ENCODE measurements around the gene TSPAN9. TPM values are rescaled to one million over a fixed set of nuclear protein-coding genes. Genes with fewer than 3 reads are reported as not detected.

Gene TSPAN9
- total RNA-seq, 1 donor from 2014 or later = 23.8 TPM

GRCh38 chr12:3137268-3137781, 60.1 kb downstream of the TSPAN9 start:
- Mint-ChIP-seq H3K4me3 (no peak overlapping the region), H3K27ac (ENCODE audit: unreplicated experiment) (peak overlapping the region; percentile 43), H3K36me3 (ENCODE audit: low read depth) (no peaks in the 10 kb centered on the region), H3K9me3 (no peaks in the 10 kb centered on the region), H3K4me1 (peaks cover 30% of the 10 kb centered on the region), H3K27me3 (ENCODE audit: low read depth) (no peaks in the 10 kb centered on the region)
- TF ChIP-seq CTCF (conservative IDR thresholded peaks at IDR 0.05) = no peak
- DNase-seq (ENCODE audit: low read depth, low spot score) = peak; percentile 25

DNA sequence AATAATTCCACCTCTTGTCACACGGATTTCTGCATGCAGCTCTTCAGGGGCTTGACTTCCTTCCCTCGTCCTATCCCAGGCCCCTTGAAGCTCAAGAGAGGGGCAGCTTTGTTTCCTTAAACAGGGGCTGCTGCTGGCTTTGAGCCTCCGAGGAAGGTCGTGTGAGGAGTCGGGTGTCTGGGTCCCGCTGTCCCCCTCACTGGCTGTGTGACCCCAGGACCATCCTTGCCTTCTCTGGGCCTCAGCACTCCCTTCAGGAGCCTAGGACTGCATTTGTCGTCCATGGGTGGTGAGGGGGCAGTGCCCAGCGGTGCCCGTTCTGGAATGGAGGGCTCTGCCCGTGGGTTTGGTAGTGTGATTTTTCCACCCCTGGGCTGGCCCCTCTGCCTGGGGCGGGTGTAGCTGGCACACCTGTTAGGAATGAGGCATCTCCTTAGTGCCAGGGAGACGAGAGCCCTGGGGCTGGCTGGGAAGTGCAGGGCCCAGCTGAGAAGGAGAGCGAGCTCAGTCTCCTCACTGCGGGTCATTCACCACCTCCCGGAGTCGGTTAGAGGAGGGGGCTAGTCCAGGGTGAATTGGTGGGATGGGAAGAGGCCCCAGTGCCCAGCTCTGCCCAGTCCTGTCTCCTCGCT, 60.8 kb downstream of the TSPAN9 start:
- H3K9me3 Mint-ChIP-seq = no peaks in the 10 kb centered on the region
- H3K27ac Mint-ChIP-seq (ENCODE audit: unreplicated experiment) = no peak overlapping the region
- no peak for TF ChIP-seq CTCF (conservative IDR thresholded peaks at IDR 0.05)

GRCh38 chr12:3138941-3139511, 61.8 kb downstream of the TSPAN9 start:
- no peaks in the 10 kb centered on the region for H3K36me3 Mint-ChIP-seq (ENCODE audit: low read depth)
- H3K4me3 Mint-ChIP-seq = no peak overlapping the region
- no peak for DNase-seq (ENCODE audit: low read depth, low spot score)
- peaks cover 30% of the 10 kb centered on the region for H3K4me1 Mint-ChIP-seq
- H3K9me3 Mint-ChIP-seq = no peaks in the 10 kb centered on the region
- no peaks in the 10 kb centered on the region for H3K27me3 Mint-ChIP-seq (ENCODE audit: low read depth)
- H3K27ac Mint-ChIP-seq (ENCODE audit: unreplicated experiment) = no peak overlapping the region
- TF ChIP-seq CTCF (conservative IDR thresholded peaks at IDR 0.05) = no peak

More for the DNA sequence above, 60.8 kb downstream of the TSPAN9 start:
- no peaks in the 10 kb centered on the region for H3K36me3 Mint-ChIP-seq (ENCODE audit: low read depth)
- no peak for DNase-seq (ENCODE audit: low read depth, low spot score)
- no peaks in the 10 kb centered on the region for H3K27me3 Mint-ChIP-seq (ENCODE audit: low read depth)
- H3K4me1 Mint-ChIP-seq = peaks cover 30% of the 10 kb centered on the region
- H3K4me3 Mint-ChIP-seq = no peak overlapping the region

DNA sequence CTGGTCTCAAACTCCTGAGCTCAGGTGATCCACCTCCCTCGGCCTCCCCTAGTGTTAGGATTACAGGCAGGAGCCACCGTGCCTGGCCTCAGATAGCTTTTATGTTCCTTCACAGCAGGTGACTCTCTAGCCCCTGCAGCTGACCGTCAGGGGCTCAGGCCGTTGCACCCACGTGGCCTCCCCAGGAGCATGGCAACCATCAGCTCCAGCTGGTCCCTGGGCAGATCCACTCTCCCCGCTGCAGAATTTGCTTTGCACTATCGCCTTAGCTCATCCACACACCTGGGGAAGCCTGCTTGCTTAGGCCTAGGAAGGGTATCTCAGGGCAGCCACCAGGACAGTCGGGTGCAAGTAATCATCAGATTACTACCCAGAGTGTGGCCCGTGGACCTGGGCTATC, 62.6 kb downstream of the TSPAN9 start:
- no peak overlapping the region for H3K4me3 Mint-ChIP-seq

GRCh38 chr12:3140284-3140683, 63.1 kb downstream of the TSPAN9 start:
- peak overlapping the region; percentile 40 for H3K27ac Mint-ChIP-seq (ENCODE audit: unreplicated experiment)
- TF ChIP-seq CTCF (conservative IDR thresholded peaks at IDR 0.05) = no peak
- no peaks in the 10 kb centered on the region for H3K36me3 Mint-ChIP-seq (ENCODE audit: low read depth)
- H3K4me3 Mint-ChIP-seq = no peak overlapping the region
- H3K4me1 Mint-ChIP-seq = peaks cover 29% of the 10 kb centered on the region
- H3K9me3 Mint-ChIP-seq = no peaks in the 10 kb centered on the region
- no peak for DNase-seq (ENCODE audit: low read depth, low spot score)
- H3K27me3 Mint-ChIP-seq (ENCODE audit: low read depth) = no peaks in the 10 kb centered on the region

More for the DNA sequence above, 62.6 kb downstream of the TSPAN9 start:
- Mint-ChIP-seq H3K27ac (ENCODE audit: unreplicated experiment) (no peak overlapping the region), H3K36me3 (ENCODE audit: low read depth) (no peaks in the 10 kb centered on the region), H3K9me3 (no peaks in the 10 kb centered on the region), H3K27me3 (ENCODE audit: low read depth) (no peaks in the 10 kb centered on the region), H3K4me1 (peaks cover 30% of the 10 kb centered on the region)
- no peak for DNase-seq (ENCODE audit: low read depth, low spot score)
- TF ChIP-seq CTCF (conservative IDR thresholded peaks at IDR 0.05) = no peak

Data from neural crest cell (in vitro differentiated cells).